Thymus (tissue), 11 donors: ENCODE results near the gene FAM120B. TPM values are rescaled to one million over a fixed set of nuclear protein-coding genes. Genes with fewer than 3 reads are reported as not detected.

Source experiments
- DNase-seq, 9 donors: peaks; one replicate each; pipeline ENCODE4 v3.0.0-alpha.2; 2013; ENCODE audit warnings: low spot score in 9 of 9, low read depth in 6 of 9, missing footprints in 1 of 9
- H3K27ac ChIP-seq, 2 donors: one replicate each; pipeline ENCODE4 v1.5.1; 2013; ENCODE audit warnings: control low read depth in 1 of 2, low read depth in 1 of 2, low read length in 1 of 2, mild to moderate bottlenecking in 1 of 2, moderate library complexity in 1 of 2
- H3K27me3 ChIP-seq, 2 donors: one replicate each; pipeline ENCODE4 v1.5.1; 2013; ENCODE audit warnings: low read length in 1 of 2; ENCODE audit not compliant: control insufficient read depth in 2 of 2, insufficient read depth in 1 of 2
- H3K36me3 ChIP-seq, 2 donors: one replicate each; pipeline ENCODE4 v1.5.1; 2013; ENCODE audit warnings: low read length in 1 of 2, mild to moderate bottlenecking in 1 of 2, moderate library complexity in 1 of 2; ENCODE audit not compliant: control insufficient read depth in 2 of 2, insufficient read depth in 2 of 2
- H3K4me1 ChIP-seq, 2 donors: one replicate each; pipeline ENCODE4 v1.5.1; 2013; ENCODE audit warnings: low read length in 2 of 2; ENCODE audit not compliant: control insufficient read depth in 2 of 2, insufficient read depth in 2 of 2
- H3K4me3 ChIP-seq, 2 donors: one replicate each; pipeline ENCODE4 v1.5.1; 2013; ENCODE audit warnings: low read length in 2 of 2, control low read depth in 1 of 2, mild to moderate bottlenecking in 1 of 2
- H3K9me3 ChIP-seq, 2 donors: one replicate each; pipeline ENCODE4 v1.5.1; 2013; ENCODE audit warnings: low read length in 1 of 2, mild to moderate bottlenecking in 1 of 2; ENCODE audit not compliant: control insufficient read depth in 2 of 2, insufficient read depth in 1 of 2
- WGBS: extraction: QIAGEN DNeasy Blood & Tissue Kit; methylation state at CpG from one replicate; pipeline ENCODE4 v1.1.7; 2013; 5-methylcytosine and 5-hydroxymethylcytosine counted together
- polyA plus RNA-seq: library from polyadenylated mRNA; stranded (reverse); fragments of 200-250 nt; gene quantifications from one replicate; pipeline ENCODE4 v1.2.3, GENCODE V29; 2013
- total RNA-seq: library from RNA; stranded (reverse); fragments of 120-200 nt; gene quantifications from one replicate; pipeline ENCODE4 v1.2.4, GENCODE V29; 2013
- donor health status: healthy.

Gene FAM120B
- total and polyA plus RNA-seq, 2 donors = 12.1 to 13.6 TPM

GRCh38 chr6:170439366-170440361, 133.1 kb downstream of the FAM120B start:
- Histone ChIP-seq H3K27ac (no peak overlapping the region), H3K36me3 (no peaks in the 10 kb centered on the region), H3K4me1 (no peaks in the 10 kb centered on the region), H3K9me3 (peaks cover 2 to 11% of the 10 kb centered on the region in 2 donors), H3K27me3 (peaks cover 0 to 11% of the 10 kb centered on the region in 2 donors), H3K4me3 (no peak overlapping the region)
- WGBS = 91% methylated on average over 21 of the region's 21 CpGs
- no peak for DNase-seq

GRCh38 chr6:170440437-170440836, 133.9 kb downstream of the FAM120B start:
- H3K27me3 ChIP-seq = peaks cover 0 to 11% of the 10 kb centered on the region in 2 donors
- H3K4me3 ChIP-seq = no peak overlapping the region
- H3K9me3 ChIP-seq = peaks cover 2 to 8% of the 10 kb centered on the region in 2 donors
- 95% methylated on average over 14 of the region's 14 CpGs for WGBS
- DNase-seq = no peak
- H3K36me3 ChIP-seq = no peaks in the 10 kb centered on the region
- no peak overlapping the region for H3K27ac ChIP-seq
- H3K4me1 ChIP-seq = no peaks in the 10 kb centered on the region

DNA sequence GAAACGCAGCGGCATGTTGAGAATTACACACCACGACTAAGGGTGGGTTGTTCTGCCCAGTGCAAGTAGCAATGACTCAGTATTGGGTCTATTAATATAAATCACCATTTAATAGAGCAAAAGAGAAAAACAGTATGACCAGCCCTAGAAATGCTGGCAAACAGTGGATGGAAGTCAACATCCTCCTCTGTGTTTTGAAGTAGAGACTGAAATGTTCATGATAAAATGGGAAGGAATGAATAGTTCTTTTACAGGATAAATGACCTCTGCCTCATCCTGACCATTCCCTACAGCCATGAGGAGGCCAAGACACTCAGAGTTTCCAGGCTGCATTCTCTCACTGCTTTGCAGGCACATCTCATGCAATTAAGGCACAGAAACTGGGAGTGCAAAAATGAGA, 134.8 kb downstream of the FAM120B start:
- Histone ChIP-seq H3K27ac (no peak overlapping the region), H3K36me3 (no peaks in the 10 kb centered on the region), H3K4me1 (no peaks in the 10 kb centered on the region), H3K9me3 (peaks cover 0 to 4% of the 10 kb centered on the region in 2 donors), H3K4me3 (no peak overlapping the region), H3K27me3 (peaks cover 0 to 11% of the 10 kb centered on the region in 2 donors)
- 92% methylated on average over 3 of the region's 3 CpGs for WGBS
- no peak for DNase-seq

GRCh38 chr6:170442596-170442995, 136.0 kb downstream of the FAM120B start:
- WGBS = 95% methylated on average over 8 of the region's 8 CpGs
- no peak for DNase-seq
- H3K4me3 ChIP-seq = no peak overlapping the region
- H3K9me3 ChIP-seq = no peaks in the 10 kb centered on the region
- peaks cover 0 to 9% of the 10 kb centered on the region in 2 donors for H3K27me3 ChIP-seq
- no peaks in the 10 kb centered on the region for H3K36me3 ChIP-seq
- no peak overlapping the region for H3K27ac ChIP-seq
- no peaks in the 10 kb centered on the region for H3K4me1 ChIP-seq

GRCh38 chr6:170443151-170443662, 136.6 kb downstream of the FAM120B start:
- H3K27me3 ChIP-seq = peaks cover 0 to 3% of the 10 kb centered on the region in 2 donors
- no peak for DNase-seq

GRCh38 chr6:170444056-170444591, 137.6 kb downstream of the FAM120B start:
- Histone ChIP-seq H3K9me3 (no peaks in the 10 kb centered on the region), H3K27me3 (no peaks in the 10 kb centered on the region), H3K27ac (no peak overlapping the region), H3K4me1 (no peaks in the 10 kb centered on the region), H3K4me3 (no peak overlapping the region), H3K36me3 (no peaks in the 10 kb centered on the region)
- WGBS = 90% methylated on average over 18 of the region's 18 CpGs
- DNase-seq = no peak

More at GRCh38 chr6:170443151-170443662, 136.6 kb downstream of the FAM120B start:
- H3K27ac ChIP-seq = no peak overlapping the region
- H3K4me1 ChIP-seq = no peaks in the 10 kb centered on the region
- H3K9me3 ChIP-seq = no peaks in the 10 kb centered on the region
- H3K36me3 ChIP-seq = no peaks in the 10 kb centered on the region
- no peak overlapping the region for H3K4me3 ChIP-seq
- 90% methylated on average over 8 of the region's 8 CpGs for WGBS

DNA sequence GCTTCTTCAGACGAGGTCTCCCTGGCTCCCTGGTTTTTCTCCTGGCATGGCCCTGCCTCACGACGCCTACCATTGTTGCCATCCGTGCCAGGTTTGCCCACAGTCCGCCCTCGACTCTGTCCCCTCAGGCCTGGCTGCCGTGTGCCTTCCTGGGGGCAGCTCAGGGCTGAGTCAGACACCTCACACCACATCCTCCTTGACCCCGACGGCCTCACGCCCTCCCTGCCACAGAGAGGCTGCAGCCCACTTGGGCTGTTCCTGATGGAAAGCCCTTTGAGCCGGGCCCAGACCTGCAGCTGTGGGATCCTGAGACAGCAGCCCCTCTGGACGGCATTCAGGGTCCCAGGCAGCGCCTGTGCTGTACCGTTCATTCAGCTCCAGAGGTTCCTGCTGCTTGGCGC, 138.3 kb downstream of the FAM120B start:
- H3K9me3 ChIP-seq = no peaks in the 10 kb centered on the region
- no peak for DNase-seq
- no peak overlapping the region for H3K27ac ChIP-seq
- H3K27me3 ChIP-seq = no peaks in the 10 kb centered on the region
- no peak overlapping the region for H3K4me3 ChIP-seq
- no peaks in the 10 kb centered on the region for H3K36me3 ChIP-seq
- 81% methylated on average over 15 of the region's 15 CpGs for WGBS
- no peaks in the 10 kb centered on the region for H3K4me1 ChIP-seq

GRCh38 chr6:170445487-170445886, 138.9 kb downstream of the FAM120B start:
- no peaks in the 10 kb centered on the region for H3K4me1 ChIP-seq
- H3K27ac ChIP-seq = no peak overlapping the region
- no peaks in the 10 kb centered on the region for H3K27me3 ChIP-seq
- H3K4me3 ChIP-seq = no peak overlapping the region
- H3K9me3 ChIP-seq = no peaks in the 10 kb centered on the region
- no peak for DNase-seq
- no peaks in the 10 kb centered on the region for H3K36me3 ChIP-seq
- WGBS = 98% methylated on average over 17 of the region's 17 CpGs

DNA sequence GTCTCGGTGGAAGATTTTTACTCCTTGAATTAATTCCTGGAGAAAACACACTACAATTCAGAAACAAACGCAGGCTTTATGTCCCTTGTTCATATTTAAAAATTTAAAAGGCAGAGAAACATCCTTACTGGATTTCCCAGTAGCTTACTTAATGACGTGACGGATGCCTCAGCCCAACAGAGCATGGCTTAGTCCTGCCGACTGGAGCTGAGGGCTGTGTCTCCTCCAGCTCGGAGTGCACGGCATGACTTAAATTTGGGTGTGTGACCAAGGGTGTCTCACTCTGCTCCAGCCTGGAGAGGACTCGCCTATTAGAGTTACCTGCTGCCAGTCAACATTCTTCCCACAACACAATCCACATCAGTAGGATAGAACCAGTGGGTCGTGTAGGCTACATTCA, 139.4 kb downstream of the FAM120B start:
- no peaks in the 10 kb centered on the region for H3K36me3 ChIP-seq
- no peak overlapping the region for H3K27ac ChIP-seq
- H3K9me3 ChIP-seq = no peaks in the 10 kb centered on the region
- no peaks in the 10 kb centered on the region for H3K27me3 ChIP-seq
- no peak overlapping the region for H3K4me3 ChIP-seq
- WGBS = 96% methylated on average over 9 of the region's 9 CpGs
- no peaks in the 10 kb centered on the region for H3K4me1 ChIP-seq
- no peak for DNase-seq
